Measurements from ENCODE around the gene SH2D7. TPM values are rescaled to one million over a fixed set of nuclear protein-coding genes. Genes with fewer than 3 reads are reported as not detected.

Gene SH2D7
- total RNA-seq, 1 experiment from 2014 or later = not detected

GRCh38 chr15:78129077-78129750 lies 36.9 kb downstream of the SH2D7 start:
- Mint-ChIP-seq H3K27me3 (ENCODE audit: low read depth) (peaks cover 2% of the 10 kb centered on the region; the same call in 1 of the 2 replicates), H3K9me3 (no peaks in the 10 kb centered on the region; a peak in 1 of 5 replicates), H3K27ac (peak overlapping the region; percentile 21 to 98 (median 87); a peak in 2 of 7 replicates), H3K4me3 (peak overlapping the region in 1 of 2 experiments; percentile 14; a peak in 2 of 5 replicates), H3K4me1 (peaks cover 22 to 27% of the 10 kb centered on the region in 2 experiments), H3K36me3 (ENCODE audit: insufficient read depth in 1 of 3, low read depth in 3 of 3) (peaks cover 0 to 3% (median 3%) of the 10 kb centered on the region in 3 experiments; a peak in 3 of 7 replicates)
- H2BK12ac ChIP-seq (ENCODE audit: insufficient read length, low read depth, low read length) = no peak overlapping the region
- H3K27ac ChIP-seq (ENCODE audit: insufficient read length, low read depth, low read length) = no peak overlapping the region
- no peaks in the 10 kb centered on the region for H3K79me1 ChIP-seq (ENCODE audit: insufficient read depth, low read depth, low read length, poor library complexity, severe bottlenecking)
- H4K20me1 ChIP-seq (ENCODE audit: control insufficient read depth, insufficient read depth, insufficient read length) = no peaks in the 10 kb centered on the region
- no peak overlapping the region for H2BK5ac ChIP-seq (ENCODE audit: insufficient read length, low read length)
- H3K9me3 ChIP-seq (ENCODE audit: control insufficient read depth, low read depth, low read length) = no peaks in the 10 kb centered on the region
- no peaks in the 10 kb centered on the region for H3K79me2 ChIP-seq (ENCODE audit: insufficient read depth, low read length)
- DNase-seq = no peak
- H4K8ac ChIP-seq (replicated peaks; ENCODE audit: insufficient read length, low read depth, low read length) = no peak overlapping the region
- no peak overlapping the region for H3T11ph ChIP-seq (ENCODE audit: low read length)
- no peak overlapping the region for H3K9ac ChIP-seq (ENCODE audit: extremely low read depth, insufficient read length, low read length)
- no peak for TF ChIP-seq CTCF (conservative IDR thresholded peaks at IDR 0.05)
- H3K56ac ChIP-seq (ENCODE audit: insufficient read length, low read depth, low read length) = no peak overlapping the region
- H3K4me1 ChIP-seq (ENCODE audit: insufficient read depth, low read length) = peaks cover 3% of the 10 kb centered on the region; the same call in 1 of the 2 replicates
- H3K23ac ChIP-seq (ENCODE audit: insufficient read length, low read depth, low read length) = no peak overlapping the region
- no peak overlapping the region for H4K91ac ChIP-seq (ENCODE audit: insufficient read length, low read depth, low read length)
- no peak overlapping the region for H3K4ac ChIP-seq (ENCODE audit: low read depth, low read length)
- no peak overlapping the region for H3K14ac ChIP-seq (ENCODE audit: insufficient read depth, low read length)
- H3K18ac ChIP-seq (ENCODE audit: insufficient read length, low read depth, low read length) = no peak overlapping the region
- no peak overlapping the region for H2BK15ac ChIP-seq (ENCODE audit: low read depth, low read length)
- no peak overlapping the region for H2BK20ac ChIP-seq (ENCODE audit: low read depth, low read length, poor library complexity, severe bottlenecking)
- H2BK120ac ChIP-seq (ENCODE audit: low read depth, low read length, poor library complexity, severe bottlenecking) = no peak overlapping the region
- no peak overlapping the region for H4K5ac ChIP-seq (ENCODE audit: insufficient read length, low read depth, low read length)
- no peak overlapping the region for H2AFZ ChIP-seq (ENCODE audit: low read length)
- no CpG with 5 or more reads among the region's 8 CpGs for WGBS (ENCODE audit: extremely low coverage, insufficient read length, low lambda C conversion rate)
- no peak overlapping the region for H2AK5ac ChIP-seq (ENCODE audit: insufficient read length, low read length)
- H3K4me2 ChIP-seq (ENCODE audit: insufficient read depth, insufficient read length, low read length) = no peak overlapping the region
- peaks cover 6% of the 10 kb centered on the region for H3K23me2 ChIP-seq (ENCODE audit: insufficient read length, low read depth, low read length, poor library complexity, severe bottlenecking)
- H3K27me3 ChIP-seq (ENCODE audit: insufficient read depth, low read length) = no peaks in the 10 kb centered on the region
